ENCODE measurements around the gene PRKCE.

DNA sequence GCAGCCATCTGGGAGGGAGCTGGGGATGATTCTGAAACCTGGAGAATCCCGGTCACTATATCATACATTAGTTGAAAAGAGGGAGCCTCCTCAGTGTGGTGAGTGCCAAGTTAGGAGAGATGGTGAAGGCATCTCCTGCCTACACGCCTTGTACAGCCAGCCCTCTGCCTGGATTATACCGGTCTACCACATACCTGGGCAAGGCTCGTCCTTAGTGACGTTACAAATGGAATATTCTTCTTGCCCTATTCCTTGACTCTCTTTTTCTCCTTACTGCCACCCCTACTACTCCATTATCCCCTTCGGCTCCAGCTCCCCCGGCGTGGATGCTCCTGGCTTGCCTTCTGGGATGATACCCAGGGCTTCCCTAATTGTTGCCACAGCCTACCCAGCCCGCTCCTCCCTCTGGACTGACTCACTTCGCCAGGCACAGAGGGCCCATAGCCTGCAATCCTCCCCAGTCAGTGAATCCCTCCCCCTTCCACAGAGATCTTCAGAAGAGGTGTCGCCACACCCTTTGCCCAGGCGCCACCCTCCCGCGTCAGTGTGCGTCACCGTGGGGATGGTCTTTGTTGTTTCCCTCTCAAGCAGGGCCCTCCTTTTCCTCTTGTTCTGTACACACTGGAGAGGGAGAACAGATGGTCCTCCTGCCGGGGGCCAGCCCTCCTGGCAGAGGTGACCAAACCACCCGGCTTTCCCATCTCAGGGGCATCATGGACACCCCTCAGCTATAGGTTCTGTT lies 530.5 kb downstream of the PRKCE start:
- no peak for TF ChIP-seq EP300 (IDR thresholded peaks at IDR 0.05)
- no peak for TF ChIP-seq CTCF (IDR thresholded peaks at IDR 0.05)
- no peak for TF ChIP-seq POLR2A (IDR thresholded peaks at IDR 0.05)
